Measurements from ENCODE around the gene CCDC88C. TPM values are rescaled to one million over a fixed set of nuclear protein-coding genes. Genes with fewer than 3 reads are reported as not detected.
"Not testable (repeated sequence)": the region's sequence is repeated elsewhere in the genome, so short reads cannot be mapped to it uniquely, and the experiment has no call there.

The CCDC88C gene
- total and polyA plus RNA-seq, 2 experiments from 2014 or later: 23.6 to 60.7 TPM

- H3K9me3 Mint-ChIP-seq; H3K36me3 Mint-ChIP-seq (ENCODE audit: low read depth); H3K4me3 ChIP-seq; H3F3A ChIP-seq (replicated peaks; ENCODE audit: low read depth); DNase-seq (ENCODE audit: low spot score); H3K9me2 ChIP-seq (ENCODE audit: insufficient read depth); H3K4me1 ChIP-seq (ENCODE audit: insufficient read depth); H3K4me3 Mint-ChIP-seq; H3K79me2 ChIP-seq (replicated peaks; ENCODE audit: insufficient read depth); H3K27ac ChIP-seq (ENCODE audit: low read depth); H4K20me1 ChIP-seq (replicated peaks; ENCODE audit: insufficient read depth); H3K36me3 ChIP-seq (ENCODE audit: insufficient read depth); H2AFZ ChIP-seq; ATAC-seq; H3K4me2 ChIP-seq; H3K27ac Mint-ChIP-seq: not testable (repeated sequence)
- Mint-ChIP-seq H3K27me3 (ENCODE audit: insufficient read depth, low read depth, poor library complexity) (peaks cover 24% of the 10 kb centered on the region), H3K4me1 (peaks cover 18% of the 10 kb centered on the region)
- peaks cover 36% of the 10 kb centered on the region for H3K27me3 ChIP-seq (ENCODE audit: insufficient read depth)
Measured at GRCh38 chr14:91266276-91266675, 151.3 kb downstream of the CCDC88C start.

GRCh38 chr14:91265404-91265803, 152.2 kb downstream of the CCDC88C start:
- Histone ChIP-seq H4K20me1 (replicated peaks; ENCODE audit: insufficient read depth) (no peaks in the 10 kb centered on the region), H3K27me3 (ENCODE audit: insufficient read depth) (peaks cover 36% of the 10 kb centered on the region), H3K4me1 (ENCODE audit: insufficient read depth) (no peaks in the 10 kb centered on the region), H3F3A (replicated peaks; ENCODE audit: low read depth) (no peaks in the 10 kb centered on the region), H3K4me3 (peak overlapping the region; percentile 72; the same call in 1 of the 2 replicates), H3K27ac (ENCODE audit: low read depth) (no peak overlapping the region), H3K79me2 (replicated peaks; ENCODE audit: insufficient read depth) (no peaks in the 10 kb centered on the region), H3K36me3 (ENCODE audit: insufficient read depth) (no peaks in the 10 kb centered on the region), H2AFZ (peak overlapping the region; percentile 91), H3K4me2 (peak overlapping the region; percentile 94; the same call in 1 of the 2 replicates), H3K9me2 (ENCODE audit: insufficient read depth) (no peaks in the 10 kb centered on the region)
- ATAC-seq (no peak), DNase-seq (ENCODE audit: low spot score) (no peak)
- peak overlapping the region; percentile 42; the same call in 2 of the 3 replicates for H3K4me3 Mint-ChIP-seq
- TF ChIP-seq, protein P1, sequence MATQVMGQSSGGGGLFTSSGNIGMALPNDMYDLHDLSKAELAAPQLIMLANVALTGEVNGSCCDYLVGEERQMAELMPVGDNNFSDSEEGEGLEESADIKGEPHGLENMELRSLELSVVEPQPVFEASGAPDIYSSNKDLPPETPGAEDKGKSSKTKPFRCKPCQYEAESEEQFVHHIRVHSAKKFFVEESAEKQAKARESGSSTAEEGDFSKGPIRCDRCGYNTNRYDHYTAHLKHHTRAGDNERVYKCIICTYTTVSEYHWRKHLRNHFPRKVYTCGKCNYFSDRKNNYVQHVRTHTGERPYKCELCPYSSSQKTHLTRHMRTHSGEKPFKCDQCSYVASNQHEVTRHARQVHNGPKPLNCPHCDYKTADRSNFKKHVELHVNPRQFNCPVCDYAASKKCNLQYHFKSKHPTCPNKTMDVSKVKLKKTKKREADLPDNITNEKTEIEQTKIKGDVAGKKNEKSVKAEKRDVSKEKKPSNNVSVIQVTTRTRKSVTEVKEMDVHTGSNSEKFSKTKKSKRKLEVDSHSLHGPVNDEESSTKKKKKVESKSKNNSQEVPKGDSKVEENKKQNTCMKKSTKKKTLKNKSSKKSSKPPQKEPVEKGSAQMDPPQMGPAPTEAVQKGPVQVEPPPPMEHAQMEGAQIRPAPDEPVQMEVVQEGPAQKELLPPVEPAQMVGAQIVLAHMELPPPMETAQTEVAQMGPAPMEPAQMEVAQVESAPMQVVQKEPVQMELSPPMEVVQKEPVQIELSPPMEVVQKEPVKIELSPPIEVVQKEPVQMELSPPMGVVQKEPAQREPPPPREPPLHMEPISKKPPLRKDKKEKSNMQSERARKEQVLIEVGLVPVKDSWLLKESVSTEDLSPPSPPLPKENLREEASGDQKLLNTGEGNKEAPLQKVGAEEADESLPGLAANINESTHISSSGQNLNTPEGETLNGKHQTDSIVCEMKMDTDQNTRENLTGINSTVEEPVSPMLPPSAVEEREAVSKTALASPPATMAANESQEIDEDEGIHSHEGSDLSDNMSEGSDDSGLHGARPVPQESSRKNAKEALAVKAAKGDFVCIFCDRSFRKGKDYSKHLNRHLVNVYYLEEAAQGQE (IDR thresholded peaks at IDR 0.05; ENCODE audit: unreplicated experiment): no peak
- TF ChIP-seq CREB1 (CRISPR knock-in tag; IDR thresholded peaks at IDR 0.05; ENCODE audit: low read depth) (no peak), JUNB (IDR thresholded peaks at IDR 0.05; ENCODE audit: unreplicated experiment) (no peak)
- no peaks in the 10 kb centered on the region; the same call in 1 of the 3 replicates for H3K9me3 Mint-ChIP-seq
- H3K27ac Mint-ChIP-seq: no peak overlapping the region
- peaks cover 15% of the 10 kb centered on the region for H3K4me1 Mint-ChIP-seq
- H3K27me3 Mint-ChIP-seq (ENCODE audit: insufficient read depth, low read depth, poor library complexity): peaks cover 26% of the 10 kb centered on the region
- no peaks in the 10 kb centered on the region; the same call in 2 of the 3 replicates for H3K36me3 Mint-ChIP-seq (ENCODE audit: low read depth)

GRCh38 chr14:91264151-91265150, 153.2 kb downstream of the CCDC88C start:
- H3K4me3 Mint-ChIP-seq: peak overlapping the region; percentile 83
- H3K36me3 Mint-ChIP-seq (ENCODE audit: low read depth): no peaks in the 10 kb centered on the region
- Histone ChIP-seq H3K4me2 (peak overlapping the region; percentile 94), H3K79me2 (replicated peaks; ENCODE audit: insufficient read depth) (no peaks in the 10 kb centered on the region), H3F3A (replicated peaks; ENCODE audit: low read depth) (no peaks in the 10 kb centered on the region), H3K4me3 (peak overlapping the region; percentile 72), H3K27me3 (ENCODE audit: insufficient read depth) (peaks cover 36% of the 10 kb centered on the region), H4K20me1 (replicated peaks; ENCODE audit: insufficient read depth) (no peaks in the 10 kb centered on the region), H3K36me3 (ENCODE audit: insufficient read depth) (no peaks in the 10 kb centered on the region), H3K9me2 (ENCODE audit: insufficient read depth) (no peaks in the 10 kb centered on the region), H3K4me1 (ENCODE audit: insufficient read depth) (no peaks in the 10 kb centered on the region), H2AFZ (peak overlapping the region; percentile 99), H3K27ac (ENCODE audit: low read depth) (no peak overlapping the region)
- TF ChIP-seq JUNB (IDR thresholded peaks at IDR 0.05; ENCODE audit: unreplicated experiment): no peak
- peak; percentile 37 for TF ChIP-seq EZH2 (IDR thresholded peaks at IDR 0.05; ENCODE audit: low read depth, unreplicated experiment)
- no peak for TF ChIP-seq CREB1 (CRISPR knock-in tag; IDR thresholded peaks at IDR 0.05; ENCODE audit: low read depth)
- TF ChIP-seq NANOG (IDR thresholded peaks at IDR 0.05; ENCODE audit: borderline replicate concordance): no peak
- TF ChIP-seq, protein P1 (IDR thresholded peaks at IDR 0.05; ENCODE audit: unreplicated experiment): no peak
- TF ChIP-seq STAT1 (IDR thresholded peaks at IDR 0.05; ENCODE audit: unreplicated experiment): no peak
- no peak for TF ChIP-seq POLR2AphosphoS5 (IDR thresholded peaks at IDR 0.05; ENCODE audit: low read depth)
- TF ChIP-seq ZNF114 (CRISPR knock-in tag; IDR thresholded peaks at IDR 0.05): no peak
- H3K4me1 Mint-ChIP-seq: peaks cover 15% of the 10 kb centered on the region
- no peaks in the 10 kb centered on the region; the same call in 2 of the 3 replicates for H3K9me3 Mint-ChIP-seq
- no peak overlapping the region for H3K27ac Mint-ChIP-seq
- DNase-seq (ENCODE audit: low spot score): peak; percentile 65
- ATAC-seq: peak; percentile 70
- peaks cover 23% of the 10 kb centered on the region for H3K27me3 Mint-ChIP-seq (ENCODE audit: insufficient read depth, low read depth, poor library complexity)
